KMS-11 (cell line): ENCODE measurements around the gene CPT1B.
"Not testable (repeated sequence)": the region's sequence is repeated elsewhere in the genome, so short reads cannot be mapped to it uniquely, and the experiment has no call there.

ENCODE experiments used
- H2AFZ ChIP-seq: fragments of 200-600 bp; sonication (generic); 2 replicates; pipeline ENCODE4 v1.6.1; 2016; ENCODE audit warnings: antibody characterized with exemption, mixed run types, low read depth
- H3K27ac ChIP-seq: fragments of 200-600 bp; sonication (generic); 2 replicates; pipeline ENCODE4 v1.6.1; 2016; ENCODE audit warnings: mild to moderate bottlenecking, mixed run types
- H3K27me3 ChIP-seq: fragments of 200-600 bp; sonication (generic); 2 replicates; pipeline ENCODE4 v1.6.1; 2017; ENCODE audit warnings: mild to moderate bottlenecking, low read depth, mixed run types, moderate library complexity; ENCODE audit not compliant: insufficient read depth
- H3K36me3 ChIP-seq: fragments of 200-600 bp; sonication (generic); 2 replicates; pipeline ENCODE4 v1.6.1; 2017; ENCODE audit warnings: mild to moderate bottlenecking, mixed run types; ENCODE audit not compliant: insufficient read depth
- H3K4me1 ChIP-seq: fragments of 200-600 bp; sonication (generic); 2 replicates; pipeline ENCODE4 v1.6.1; 2016; ENCODE audit warnings: mild to moderate bottlenecking, low read depth, mixed run types; ENCODE audit not compliant: poor library complexity, severe bottlenecking
- H3K4me2 ChIP-seq: fragments of 200-600 bp; sonication (generic); 2 replicates; pipeline ENCODE4 v1.7.0; 2016; ENCODE audit warnings: mild to moderate bottlenecking, mixed run types
- H3K4me3 ChIP-seq: fragments of 200-600 bp; sonication (generic); IDR thresholded peaks from 2 replicates; pipeline ENCODE4 v1.6.1; 2017; ENCODE audit warnings: low read depth, low read length, mixed read lengths; ENCODE audit not compliant: insufficient read depth
- H3K79me2 ChIP-seq: fragments of 200-600 bp; sonication (generic); 2 replicates; pipeline ENCODE4 v1.6.1; 2016; ENCODE audit warnings: low read depth, mixed run types; ENCODE audit not compliant: insufficient read depth
- H3K9ac ChIP-seq: fragments of 200-600 bp; sonication (generic); 2 replicates; pipeline ENCODE4 v1.6.1; 2016; ENCODE audit warnings: mild to moderate bottlenecking, mixed run types
- H4K20me1 ChIP-seq: fragments of 200-600 bp; sonication (generic); 2 replicates; pipeline ENCODE4 v1.6.1; 2016; ENCODE audit warnings: mild to moderate bottlenecking, mixed run types; ENCODE audit not compliant: insufficient read depth
- TF ChIP-seq, protein P1 (sequence below): fragments of 200-600 bp; sonication (generic); conservative IDR thresholded peaks from 2 replicates; pipeline ENCODE4 v1.6.1; 2017; ENCODE audit warnings: low read depth, mild to moderate bottlenecking, antibody characterized with exemption, low read length, moderate library complexity, mixed read lengths

Gene CPT1B

DNA sequence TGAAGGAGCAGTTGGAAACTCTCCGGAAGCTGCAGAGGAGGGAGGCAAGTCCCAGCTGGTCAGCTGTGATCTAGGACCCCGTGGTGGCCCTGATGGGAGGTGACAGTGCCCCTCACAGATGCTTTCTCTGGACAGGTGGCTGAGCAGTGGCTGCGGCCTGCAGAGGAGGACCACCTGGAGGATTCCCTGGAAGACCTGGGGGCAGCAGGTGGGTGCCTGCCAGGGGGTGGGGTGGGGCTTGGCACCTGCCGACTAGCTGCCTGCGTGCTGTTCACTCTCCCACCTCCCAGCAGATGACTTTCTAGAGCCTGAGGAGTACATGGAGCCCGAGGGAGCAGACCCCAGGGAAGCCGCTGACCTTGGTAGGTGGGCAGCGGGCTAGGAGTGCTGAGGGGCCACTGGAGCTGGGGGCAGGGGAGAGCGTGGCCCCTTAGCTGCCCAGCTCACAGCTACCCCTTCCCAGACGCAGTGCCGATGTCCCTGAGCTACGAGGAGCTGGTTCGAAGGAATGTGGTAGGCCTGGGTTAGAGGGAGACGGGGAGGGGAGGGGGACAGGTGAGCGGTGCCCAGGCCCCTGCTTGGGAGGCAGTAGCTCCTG is 55.9 kb downstream of the CPT1B start:
- peaks cover 8% of the 10 kb centered on the region; the same call in 1 of the 2 replicates for H3K79me2 ChIP-seq
- no peak overlapping the region for H3K9ac ChIP-seq
- H3K27me3 ChIP-seq: no peaks in the 10 kb centered on the region
- TF ChIP-seq, protein P1, sequence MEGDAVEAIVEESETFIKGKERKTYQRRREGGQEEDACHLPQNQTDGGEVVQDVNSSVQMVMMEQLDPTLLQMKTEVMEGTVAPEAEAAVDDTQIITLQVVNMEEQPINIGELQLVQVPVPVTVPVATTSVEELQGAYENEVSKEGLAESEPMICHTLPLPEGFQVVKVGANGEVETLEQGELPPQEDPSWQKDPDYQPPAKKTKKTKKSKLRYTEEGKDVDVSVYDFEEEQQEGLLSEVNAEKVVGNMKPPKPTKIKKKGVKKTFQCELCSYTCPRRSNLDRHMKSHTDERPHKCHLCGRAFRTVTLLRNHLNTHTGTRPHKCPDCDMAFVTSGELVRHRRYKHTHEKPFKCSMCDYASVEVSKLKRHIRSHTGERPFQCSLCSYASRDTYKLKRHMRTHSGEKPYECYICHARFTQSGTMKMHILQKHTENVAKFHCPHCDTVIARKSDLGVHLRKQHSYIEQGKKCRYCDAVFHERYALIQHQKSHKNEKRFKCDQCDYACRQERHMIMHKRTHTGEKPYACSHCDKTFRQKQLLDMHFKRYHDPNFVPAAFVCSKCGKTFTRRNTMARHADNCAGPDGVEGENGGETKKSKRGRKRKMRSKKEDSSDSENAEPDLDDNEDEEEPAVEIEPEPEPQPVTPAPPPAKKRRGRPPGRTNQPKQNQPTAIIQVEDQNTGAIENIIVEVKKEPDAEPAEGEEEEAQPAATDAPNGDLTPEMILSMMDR: no peak
- no peaks in the 10 kb centered on the region for H4K20me1 ChIP-seq
- no peaks in the 10 kb centered on the region for H3K36me3 ChIP-seq
- no peak overlapping the region for H2AFZ ChIP-seq
- no peak overlapping the region for H3K4me2 ChIP-seq
- H3K27ac ChIP-seq: no peak overlapping the region
- no peak overlapping the region for H3K4me3 ChIP-seq
- peaks cover 4% of the 10 kb centered on the region for H3K4me1 ChIP-seq

DNA sequence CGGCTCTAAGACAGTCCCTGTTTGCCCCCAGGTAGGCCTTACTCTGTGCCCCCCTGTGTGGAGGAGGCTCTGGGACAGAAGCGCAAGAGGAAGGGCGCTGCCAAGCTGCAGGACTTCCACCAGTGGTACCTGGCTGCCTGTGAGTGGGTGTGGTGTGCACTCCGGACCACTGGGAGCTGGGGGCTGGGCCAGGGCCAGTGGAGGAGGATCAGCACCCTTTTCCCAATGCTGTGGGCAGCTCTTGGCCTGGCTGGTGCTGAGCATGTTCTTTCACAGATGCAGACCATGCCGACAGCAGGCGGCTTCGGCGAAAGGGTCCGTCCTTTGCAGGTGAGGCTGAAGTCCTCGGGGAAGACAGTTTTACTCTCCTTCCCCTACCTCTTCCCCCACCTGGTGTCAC is 56.5 kb downstream of the CPT1B start:
- Histone ChIP-seq H3K79me2 (peaks cover 8% of the 10 kb centered on the region; the same call in 1 of the 2 replicates), H3K4me1 (no peaks in the 10 kb centered on the region), H3K27me3 (no peaks in the 10 kb centered on the region), H4K20me1 (no peaks in the 10 kb centered on the region), H3K27ac (no peak overlapping the region), H3K4me2 (no peak overlapping the region), H3K9ac (no peak overlapping the region), H3K36me3 (no peaks in the 10 kb centered on the region), H3K4me3 (no peak overlapping the region), H2AFZ (no peak overlapping the region)
- TF ChIP-seq, protein P1: no peak

DNA sequence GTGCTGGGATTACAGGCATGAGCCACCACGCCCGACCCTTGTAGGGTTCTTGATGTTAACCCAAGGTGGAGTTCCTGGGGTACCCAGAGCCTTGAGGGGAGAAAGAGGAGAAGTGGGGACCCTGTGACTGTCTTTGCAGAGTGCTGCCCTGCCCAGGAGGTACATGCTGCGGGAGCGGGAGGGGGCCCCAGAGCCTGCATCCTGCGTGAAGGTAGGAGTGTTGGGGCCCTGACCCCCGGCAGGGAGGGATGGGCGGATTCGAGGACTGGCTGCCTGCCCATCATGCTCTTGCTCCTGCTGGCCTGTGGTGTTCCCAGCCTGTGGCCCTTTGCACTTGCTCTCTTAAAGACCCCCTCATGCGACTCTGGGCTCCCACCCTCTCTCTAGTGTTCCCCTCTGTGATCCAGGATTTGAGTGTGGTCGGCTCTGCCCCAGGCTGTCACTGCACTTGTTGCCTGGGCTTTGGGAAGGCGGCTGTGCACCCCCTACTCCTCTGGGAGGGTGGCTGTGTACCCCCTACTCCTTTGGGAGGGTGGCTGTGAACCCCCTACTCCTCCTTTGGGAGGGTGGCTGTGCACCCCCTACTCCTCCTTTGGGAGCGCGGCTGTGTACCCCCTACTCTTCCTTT is 57.3 kb downstream of the CPT1B start:
- Histone ChIP-seq H3K79me2 (peaks cover 8% of the 10 kb centered on the region; the same call in 1 of the 2 replicates), H3K4me3 (no peak overlapping the region), H3K4me1 (no peaks in the 10 kb centered on the region), H3K4me2 (no peak overlapping the region), H3K27me3 (no peaks in the 10 kb centered on the region), H3K27ac (no peak overlapping the region), H3K36me3 (no peaks in the 10 kb centered on the region), H4K20me1 (no peaks in the 10 kb centered on the region), H2AFZ (no peak overlapping the region), H3K9ac (no peak overlapping the region)
- TF ChIP-seq, protein P1: no peak

DNA sequence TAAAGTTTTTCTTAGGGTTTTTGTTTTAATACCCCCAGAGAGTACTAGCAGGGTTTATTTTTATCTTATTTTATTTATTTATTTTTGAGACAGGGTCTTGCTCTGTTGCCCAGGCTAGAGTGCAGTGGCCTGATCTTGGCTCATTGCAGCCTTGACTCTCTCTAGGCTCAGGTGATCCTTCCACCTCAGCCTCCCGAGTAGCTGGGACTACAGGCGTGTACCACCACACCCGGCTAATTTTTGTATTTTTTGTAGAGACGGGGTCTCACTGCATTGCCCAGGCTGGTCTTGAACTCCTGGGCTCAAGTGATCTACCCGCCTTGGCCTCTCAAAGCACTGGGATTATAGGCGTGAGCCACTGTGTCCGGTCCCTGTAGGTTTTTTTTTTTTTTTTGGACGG is 58.0 kb downstream of the CPT1B start:
- H4K20me1 ChIP-seq, H3K27ac ChIP-seq, H3K27me3 ChIP-seq, H3K9ac ChIP-seq, H3K4me2 ChIP-seq, H3K4me3 ChIP-seq, H3K4me1 ChIP-seq, H3K79me2 ChIP-seq, H3K36me3 ChIP-seq, H2AFZ ChIP-seq: not testable (repeated sequence)

DNA sequence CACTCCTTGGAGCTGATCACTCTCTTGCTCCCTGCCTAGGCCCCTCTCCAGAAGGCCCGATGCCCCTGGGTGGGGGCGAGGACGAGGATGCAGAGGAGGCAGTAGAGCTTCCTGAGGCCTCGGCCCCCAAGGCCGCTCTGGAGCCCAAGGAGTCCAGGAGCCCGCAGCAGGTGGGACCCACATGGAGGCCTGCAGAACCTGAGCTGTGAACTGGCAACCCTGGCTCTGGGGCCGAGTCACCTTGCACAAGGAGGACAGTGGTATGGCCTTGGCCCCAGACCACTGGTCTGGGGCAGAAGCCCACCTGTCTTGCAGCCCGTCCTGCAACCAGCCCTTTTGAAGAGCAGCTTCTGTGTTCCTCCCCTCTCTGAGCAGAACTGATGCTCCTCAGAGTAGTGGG is 59.1 kb downstream of the CPT1B start:
- peaks cover 16% of the 10 kb centered on the region; the same call in 1 of the 2 replicates for H3K79me2 ChIP-seq
- no peak overlapping the region for H3K27ac ChIP-seq
- TF ChIP-seq, protein P1: no peak
- H3K27me3 ChIP-seq: no peaks in the 10 kb centered on the region
- no peaks in the 10 kb centered on the region for H4K20me1 ChIP-seq
- H3K4me3 ChIP-seq: no peak overlapping the region
- no peak overlapping the region for H2AFZ ChIP-seq
- no peak overlapping the region for H3K4me2 ChIP-seq
- no peaks in the 10 kb centered on the region for H3K36me3 ChIP-seq
- no peak overlapping the region for H3K9ac ChIP-seq
- H3K4me1 ChIP-seq: no peaks in the 10 kb centered on the region
